ENCODE data around the gene GPRIN1.

The GPRIN1 gene

GRCh38 chr5:176643491-176644219 is 33.7 kb upstream of the GPRIN1 start:
- DNase-seq (ENCODE audit: low read depth in 2 of 2) = no peak

- no peak for DNase-seq (ENCODE audit: low read depth in 2 of 2)
Measured at GRCh38 chr5:176642675-176643490, 32.9 kb upstream of the GPRIN1 start.

DNA sequence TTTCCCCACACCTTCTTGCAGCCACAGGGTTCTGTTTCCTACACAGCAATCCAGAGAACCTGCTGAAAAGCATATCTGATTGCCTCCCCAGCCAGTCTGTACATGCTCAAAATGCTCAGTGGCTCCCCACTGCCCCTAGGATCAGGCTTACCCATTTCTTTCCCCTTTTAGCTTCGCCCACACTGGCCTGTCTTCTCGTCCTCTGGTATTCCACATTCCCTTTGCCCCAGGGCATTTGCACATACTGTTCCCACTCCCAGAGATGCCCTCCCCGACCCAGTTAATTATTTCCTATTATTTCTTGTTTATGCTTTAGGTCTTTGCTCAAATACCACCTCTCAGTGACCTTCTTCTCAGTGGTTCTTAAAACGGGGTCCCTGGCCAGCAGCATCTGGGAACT is 30.7 kb upstream of the GPRIN1 start:
- DNase-seq (ENCODE audit: low read depth in 2 of 2) = no peak

- DNase-seq (ENCODE audit: low read depth in 2 of 2) = no peak
Measured at GRCh38 chr5:176639981-176640380, 30.0 kb upstream of the GPRIN1 start.

GRCh38 chr5:176639208-176639607 is 29.3 kb upstream of the GPRIN1 start:
- no peak for DNase-seq (ENCODE audit: low read depth in 2 of 2)

- no peak for DNase-seq (ENCODE audit: low read depth in 2 of 2)
Measured at GRCh38 chr5:176638437-176638836, 28.5 kb upstream of the GPRIN1 start.

GRCh38 chr5:176637556-176637955 is 27.6 kb upstream of the GPRIN1 start:
- DNase-seq (ENCODE audit: low read depth in 2 of 2) = no peak

- DNase-seq (ENCODE audit: low read depth in 2 of 2) = no peak
Measured at GRCh38 chr5:176636426-176636825, 26.5 kb upstream of the GPRIN1 start.

DNA sequence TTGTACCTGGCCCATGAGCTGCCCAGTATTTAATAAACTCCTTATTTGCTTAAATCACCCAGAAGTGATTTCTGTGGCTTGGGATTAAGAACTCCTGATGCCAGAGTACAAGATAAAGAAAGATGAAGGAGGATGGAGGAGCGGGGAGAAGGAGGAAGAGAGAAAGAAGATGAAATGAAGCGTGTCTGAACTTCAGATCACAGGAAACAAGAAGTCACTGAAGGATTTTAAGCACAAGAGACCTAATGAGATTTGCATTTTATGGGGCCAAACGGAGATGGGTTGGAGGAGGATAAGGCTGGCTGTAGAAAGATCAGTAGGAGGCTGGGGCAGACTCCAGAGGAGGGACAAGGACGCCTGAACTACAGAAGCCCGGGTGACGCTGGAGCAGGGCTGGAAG is 23.6 kb upstream of the GPRIN1 start:
- no peak for DNase-seq (ENCODE audit: low read depth in 2 of 2)

DNA sequence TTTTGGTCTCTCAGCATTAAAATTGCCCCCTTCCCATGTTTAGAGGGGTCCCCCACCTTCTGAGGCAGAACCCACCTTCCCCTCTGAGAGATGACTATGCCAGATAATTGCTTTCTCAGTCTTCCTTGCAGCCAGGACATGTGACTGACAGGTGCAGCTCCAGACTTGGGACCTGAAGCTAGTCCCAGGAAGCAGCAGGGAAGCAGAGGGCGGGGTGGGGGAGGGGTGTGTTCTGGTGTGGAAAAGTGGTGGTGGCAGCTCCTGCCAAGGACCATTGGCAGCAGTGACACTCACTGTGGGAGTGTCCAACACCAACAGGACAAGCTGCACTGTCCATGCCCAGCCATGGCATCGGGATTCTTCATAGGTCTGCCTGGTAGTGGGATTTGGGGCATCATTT is 22.8 kb upstream of the GPRIN1 start:
- no peak for DNase-seq (ENCODE audit: low read depth in 2 of 2)

- no peak for DNase-seq (ENCODE audit: low read depth in 2 of 2)
Measured at GRCh38 chr5:176631383-176632200, 21.6 kb upstream of the GPRIN1 start.

- DNase-seq (ENCODE audit: low read depth in 2 of 2) = no peak
Measured at GRCh38 chr5:176630681-176631222, 20.8 kb upstream of the GPRIN1 start.

- peak in 1 of 2 experiments; percentile 54 for DNase-seq (ENCODE audit: low read depth in 2 of 2)
Measured at GRCh38 chr5:176629853-176630680, 20.1 kb upstream of the GPRIN1 start, which contains the start of the genes EIF4E1B and SNCB. TSS of gene EIF4E1B (plus strand) at chr5:176630675. CDS start at chr5:176642788, 12,113 bp downstream. TSS of gene SNCB (minus strand) at chr5:176630534. CDS start at chr5:176629654, 880 bp downstream.

GRCh38 chr5:176629317-176629852 is 19.4 kb upstream of the GPRIN1 start:
- DNase-seq (ENCODE audit: low read depth in 2 of 2) = no peak

- DNase-seq (ENCODE audit: low read depth in 2 of 2) = no peak
Measured at GRCh38 chr5:176628406-176629228, 18.7 kb upstream of the GPRIN1 start.

- DNase-seq (ENCODE audit: low read depth in 2 of 2) = no peak
Measured at GRCh38 chr5:176627582-176627981, 17.6 kb upstream of the GPRIN1 start.

DNA sequence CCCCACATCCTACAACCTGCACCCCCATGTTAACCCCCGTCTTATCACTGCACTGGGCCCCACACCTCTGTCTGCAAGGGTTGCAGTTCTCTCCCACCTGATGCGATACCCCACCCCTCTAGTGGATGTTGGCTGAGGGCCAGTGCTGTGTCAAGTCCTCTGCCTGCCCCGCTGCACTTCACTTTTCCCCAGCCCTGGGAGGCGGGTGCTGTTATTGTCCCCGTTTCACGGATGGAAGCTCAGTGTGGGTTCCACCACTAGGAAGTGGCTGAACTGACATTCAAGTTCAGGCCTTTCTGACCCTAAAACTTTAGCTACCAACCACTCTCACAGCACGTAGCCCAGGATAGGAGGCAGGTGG is 16.9 kb upstream of the GPRIN1 start:
- DNase-seq (ENCODE audit: low read depth in 2 of 2) = no peak

- no peak for DNase-seq (ENCODE audit: low read depth in 2 of 2)
Measured at GRCh38 chr5:176625966-176626875, 16.3 kb upstream of the GPRIN1 start.

GRCh38 chr5:176625512-176625911 is 15.6 kb upstream of the GPRIN1 start:
- DNase-seq (ENCODE audit: low read depth in 2 of 2) = no peak

All from stimulated activated CD4-positive, alpha-beta T cell treated with anti-CD3 and anti-CD28 coated beads, Interleukin-12 subunit alpha, Interleukin-12 subunit beta, amount 100 ng/mL, for 24 hours (primary cell).